ENCODE results near the gene P4HA1. TPM values are rescaled to one million over a fixed set of nuclear protein-coding genes. Genes with fewer than 3 reads are reported as not detected.
"Not testable (repeated sequence)": the region's sequence is repeated elsewhere in the genome, so short reads cannot be mapped to it uniquely, and the experiment has no call there.

P4HA1 gene
- total RNA-seq, 2 experiments from 2014 or later, result 11.6 to 36.2 TPM

GRCh38 chr10:73110345-73110849 lies 13.7 kb upstream of the P4HA1 start, which contains the start of gene NUDT13:
NUDT13 (plus strand) TSS chr10:73110455; CDS start chr10:73114366, 3,911 bp downstream.
- no TSS peak for BruUV-seq (replicated peaks)
- Histone ChIP-seq H3K9me2 (ENCODE audit: insufficient read depth, low read length) (no peaks in the 10 kb centered on the region), H3K79me2 (ENCODE audit: insufficient read depth, low read depth, low read length) (no peaks in the 10 kb centered on the region), H3K27ac (ENCODE audit: low read depth, low read length, poor library complexity, severe bottlenecking) (no peak within 1 kb of the TSS), H4K20me1 (ENCODE audit: insufficient read depth, low read length) (no peaks in the 10 kb centered on the region), H3K4me2 (ENCODE audit: low read length) (peak within 1 kb of the TSS; percentile 37; the same call in 1 of the 2 replicates), H2AFZ (ENCODE audit: low read length) (no peak within 1 kb of the TSS), H3K36me3 (ENCODE audit: insufficient read depth, low read length) (peaks cover 45% of the 10 kb centered on the region), H3K4me3 (ENCODE audit: low read depth, low read length, poor library complexity, severe bottlenecking) (no peak within 1 kb of the TSS), H3K9me3 (ENCODE audit: low read length) (peaks cover 10% of the 10 kb centered on the region; the same call in 1 of the 2 replicates), H3K4me1 (ENCODE audit: insufficient read depth, low read length, poor library complexity, severe bottlenecking) (no peaks in the 10 kb centered on the region)
- ChIA-PET POLR2A (interaction anchor here (0.6 to 1.6 kb wide), 7 partner anchors 8 to 82 kb away, joined by 3 to 5 read pairs (median 3); partner anchors contain the start of gene P4HA1), CTCF (ENCODE audit: unreplicated experiment) (no interaction called here)
- TF ChIP-seq, protein P1, sequence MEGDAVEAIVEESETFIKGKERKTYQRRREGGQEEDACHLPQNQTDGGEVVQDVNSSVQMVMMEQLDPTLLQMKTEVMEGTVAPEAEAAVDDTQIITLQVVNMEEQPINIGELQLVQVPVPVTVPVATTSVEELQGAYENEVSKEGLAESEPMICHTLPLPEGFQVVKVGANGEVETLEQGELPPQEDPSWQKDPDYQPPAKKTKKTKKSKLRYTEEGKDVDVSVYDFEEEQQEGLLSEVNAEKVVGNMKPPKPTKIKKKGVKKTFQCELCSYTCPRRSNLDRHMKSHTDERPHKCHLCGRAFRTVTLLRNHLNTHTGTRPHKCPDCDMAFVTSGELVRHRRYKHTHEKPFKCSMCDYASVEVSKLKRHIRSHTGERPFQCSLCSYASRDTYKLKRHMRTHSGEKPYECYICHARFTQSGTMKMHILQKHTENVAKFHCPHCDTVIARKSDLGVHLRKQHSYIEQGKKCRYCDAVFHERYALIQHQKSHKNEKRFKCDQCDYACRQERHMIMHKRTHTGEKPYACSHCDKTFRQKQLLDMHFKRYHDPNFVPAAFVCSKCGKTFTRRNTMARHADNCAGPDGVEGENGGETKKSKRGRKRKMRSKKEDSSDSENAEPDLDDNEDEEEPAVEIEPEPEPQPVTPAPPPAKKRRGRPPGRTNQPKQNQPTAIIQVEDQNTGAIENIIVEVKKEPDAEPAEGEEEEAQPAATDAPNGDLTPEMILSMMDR (conservative IDR thresholded peaks at IDR 0.05; ENCODE audit: low read length), result no peak
- no peak for DNase-seq (ENCODE audit: low spot score)
- intact Hi-C loops (cut with micrococcal nuclease; ENCODE audit: unreplicated experiment), result no loop called here

- intact Hi-C loops (cut with micrococcal nuclease; ENCODE audit: unreplicated experiment); H3K4me3 ChIP-seq (ENCODE audit: low read depth, low read length, poor library complexity, severe bottlenecking); H3K4me1 ChIP-seq (ENCODE audit: insufficient read depth, low read length, poor library complexity, severe bottlenecking); H3K9me2 ChIP-seq (ENCODE audit: insufficient read depth, low read length); H3K9me3 ChIP-seq (ENCODE audit: low read length); H2AFZ ChIP-seq (ENCODE audit: low read length); H3K4me2 ChIP-seq (ENCODE audit: low read length); H4K20me1 ChIP-seq (ENCODE audit: insufficient read depth, low read length); DNase-seq (ENCODE audit: low spot score); H3K27ac ChIP-seq (ENCODE audit: low read depth, low read length, poor library complexity, severe bottlenecking); H3K79me2 ChIP-seq (ENCODE audit: insufficient read depth, low read depth, low read length); CTCF ChIA-PET (ENCODE audit: unreplicated experiment); BruUV-seq (replicated peaks): not testable (repeated sequence)
- H3K36me3 ChIP-seq (ENCODE audit: insufficient read depth, low read length), result peaks cover 45% of the 10 kb centered on the region
- POLR2A ChIA-PET, result interaction anchor here (0.6 to 1.6 kb wide), 2 partner anchors 22 to 83 kb away, joined by 3 read pairs; no protein-coding TSS in a partner anchor
These were observed 12.6 kb upstream of the P4HA1 start for GRCh38 chr10:73109248-73109652.

GRCh38 chr10:73106301-73106700 lies 9.6 kb upstream of the P4HA1 start:
- Histone ChIP-seq H3K27ac (ENCODE audit: low read depth, low read length, poor library complexity, severe bottlenecking) (no peak overlapping the region), H3K4me1 (ENCODE audit: insufficient read depth, low read length, poor library complexity, severe bottlenecking) (no peaks in the 10 kb centered on the region), H3K36me3 (ENCODE audit: insufficient read depth, low read length) (peaks cover 43% of the 10 kb centered on the region), H2AFZ (ENCODE audit: low read length) (no peak overlapping the region), H3K4me2 (ENCODE audit: low read length) (no peak overlapping the region), H3K9me2 (ENCODE audit: insufficient read depth, low read length) (no peaks in the 10 kb centered on the region), H3K9me3 (ENCODE audit: low read length) (peaks cover 10% of the 10 kb centered on the region; the same call in 1 of the 2 replicates), H3K79me2 (ENCODE audit: insufficient read depth, low read depth, low read length) (no peaks in the 10 kb centered on the region), H3K4me3 (ENCODE audit: low read depth, low read length, poor library complexity, severe bottlenecking) (no peak overlapping the region), H4K20me1 (ENCODE audit: insufficient read depth, low read length) (no peaks in the 10 kb centered on the region)
- POLR2A ChIA-PET, result no interaction called here
- no peak for DNase-seq (ENCODE audit: low spot score)
- intact Hi-C loops (cut with micrococcal nuclease; ENCODE audit: unreplicated experiment), result no loop called here
- TF ChIP-seq, protein P1 (conservative IDR thresholded peaks at IDR 0.05; ENCODE audit: low read length), result no peak
- TF ChIP-seq EZH2phosphoT487 (IDR thresholded peaks at IDR 0.05; ENCODE audit: borderline replicate concordance, low read depth, low read length), result no peak
- no TSS peak for BruUV-seq (replicated peaks)
- CTCF ChIA-PET (ENCODE audit: unreplicated experiment), result no interaction called here

Data from OCI-LY7 (cell line).